ENCODE measurements around the gene MEN1.

GRCh38 chr11:64843686-64844329, 33.5 kb upstream of the MEN1 start:
- TF ChIP-seq, protein P1, sequence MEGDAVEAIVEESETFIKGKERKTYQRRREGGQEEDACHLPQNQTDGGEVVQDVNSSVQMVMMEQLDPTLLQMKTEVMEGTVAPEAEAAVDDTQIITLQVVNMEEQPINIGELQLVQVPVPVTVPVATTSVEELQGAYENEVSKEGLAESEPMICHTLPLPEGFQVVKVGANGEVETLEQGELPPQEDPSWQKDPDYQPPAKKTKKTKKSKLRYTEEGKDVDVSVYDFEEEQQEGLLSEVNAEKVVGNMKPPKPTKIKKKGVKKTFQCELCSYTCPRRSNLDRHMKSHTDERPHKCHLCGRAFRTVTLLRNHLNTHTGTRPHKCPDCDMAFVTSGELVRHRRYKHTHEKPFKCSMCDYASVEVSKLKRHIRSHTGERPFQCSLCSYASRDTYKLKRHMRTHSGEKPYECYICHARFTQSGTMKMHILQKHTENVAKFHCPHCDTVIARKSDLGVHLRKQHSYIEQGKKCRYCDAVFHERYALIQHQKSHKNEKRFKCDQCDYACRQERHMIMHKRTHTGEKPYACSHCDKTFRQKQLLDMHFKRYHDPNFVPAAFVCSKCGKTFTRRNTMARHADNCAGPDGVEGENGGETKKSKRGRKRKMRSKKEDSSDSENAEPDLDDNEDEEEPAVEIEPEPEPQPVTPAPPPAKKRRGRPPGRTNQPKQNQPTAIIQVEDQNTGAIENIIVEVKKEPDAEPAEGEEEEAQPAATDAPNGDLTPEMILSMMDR (IDR thresholded peaks at IDR 0.05 in 8 of 11, conservative IDR thresholded peaks at IDR 0.05 in 3 of 11) = no peak
- TF ChIP-seq POLR2A (IDR thresholded peaks at IDR 0.05) = no peak

All from spleen (tissue), 7 donors.